AG09309 (cell line): ENCODE measurements around the gene BDH1.
A peak's percentile ranks its signal among the peaks of the same experiment; 100 is the strongest.

Source experiments
- DNase-seq: peaks from one replicate; pipeline ENCODE4 v3.0.0-alpha.2; 2010; ENCODE audit warnings: low read depth
- H3K4me3 ChIP-seq: 2 replicates; pipeline ENCODE4 v1.5.1; 2011; ENCODE audit warnings: mild to moderate bottlenecking, low read depth, low read length, moderate library complexity; ENCODE audit not compliant: control insufficient read depth
- CTCF ChIP-seq: IDR thresholded peaks from 2 replicates; pipeline ENCODE4 v1.5.1; 2011; ENCODE audit warnings: mild to moderate bottlenecking, low read depth, low read length, inconsistent platforms; ENCODE audit not compliant: insufficient read depth, control insufficient read depth; ENCODE audit errors: missing control alignments

Gene BDH1

DNA sequence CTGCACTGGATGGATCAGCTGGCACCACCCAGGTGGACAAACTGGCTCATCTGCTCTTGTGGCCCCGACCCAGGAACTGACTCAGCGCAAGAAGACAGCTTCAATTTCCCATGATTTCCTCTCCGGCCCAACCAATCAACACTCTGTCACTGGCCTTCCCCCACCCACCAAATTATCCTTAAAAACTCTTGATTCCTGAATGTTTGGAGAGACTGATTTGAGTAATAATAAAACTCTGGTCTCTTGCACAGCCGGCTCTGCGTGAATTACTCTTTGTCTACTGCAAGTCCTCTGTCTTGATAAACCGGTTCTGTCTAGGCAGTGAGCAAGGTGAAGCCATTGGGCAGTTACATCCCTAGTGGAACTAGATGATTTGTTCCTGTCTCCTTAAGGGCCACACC lies 16.1 kb downstream of the BDH1 start:
- DNase-seq = no peak
- H3K4me3 ChIP-seq = no peak overlapping the region
- no peak for TF ChIP-seq CTCF

DNA sequence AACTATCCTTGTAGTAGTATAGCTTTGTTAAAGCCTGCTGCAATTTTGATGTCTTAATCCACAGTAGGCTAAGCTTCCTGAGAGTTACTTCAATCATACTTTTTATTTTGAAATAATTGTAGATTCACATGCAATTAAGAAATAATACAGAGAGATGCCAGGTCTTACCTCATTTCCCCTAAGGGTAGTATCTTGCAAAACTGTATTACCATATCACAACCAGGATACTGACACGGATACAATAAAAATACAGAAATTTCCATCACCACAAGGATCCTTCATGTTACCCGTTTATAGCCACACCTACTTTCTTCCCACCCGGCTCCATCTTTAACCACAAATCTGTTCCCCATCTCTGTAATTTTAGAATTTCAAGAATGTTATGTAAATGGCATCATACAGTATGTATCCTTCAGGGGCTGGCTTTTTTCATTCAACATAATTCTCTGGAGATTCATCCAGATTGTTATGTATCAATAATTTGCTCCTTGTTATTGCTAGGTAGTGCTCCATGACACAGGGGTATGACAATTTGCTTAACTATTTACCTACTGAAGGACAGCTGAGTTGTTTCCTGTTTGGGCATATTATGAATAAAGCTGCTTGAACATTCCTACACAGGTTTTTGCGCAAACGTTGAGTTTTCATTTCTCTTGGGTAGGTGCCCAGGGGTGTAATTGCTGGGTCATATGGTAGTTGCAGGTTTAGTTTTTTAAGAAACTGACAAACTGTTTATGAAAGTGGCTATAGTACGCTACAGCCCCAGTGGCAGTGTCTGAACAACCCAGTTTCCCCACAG lies 21.6 kb downstream of the BDH1 start:
- no peak for TF ChIP-seq CTCF
- H3K4me3 ChIP-seq = no peak overlapping the region
- peak; percentile 57 for DNase-seq

- no peak for TF ChIP-seq CTCF
- H3K4me3 ChIP-seq = no peak overlapping the region
- DNase-seq = no peak
Observed at GRCh38 chr3:197533396-197533795, 22.4 kb downstream of the BDH1 start.

- DNase-seq = no peak
- no peak for TF ChIP-seq CTCF
- no peak overlapping the region for H3K4me3 ChIP-seq
Observed at GRCh38 chr3:197532388-197532787, 23.4 kb downstream of the BDH1 start.

DNA sequence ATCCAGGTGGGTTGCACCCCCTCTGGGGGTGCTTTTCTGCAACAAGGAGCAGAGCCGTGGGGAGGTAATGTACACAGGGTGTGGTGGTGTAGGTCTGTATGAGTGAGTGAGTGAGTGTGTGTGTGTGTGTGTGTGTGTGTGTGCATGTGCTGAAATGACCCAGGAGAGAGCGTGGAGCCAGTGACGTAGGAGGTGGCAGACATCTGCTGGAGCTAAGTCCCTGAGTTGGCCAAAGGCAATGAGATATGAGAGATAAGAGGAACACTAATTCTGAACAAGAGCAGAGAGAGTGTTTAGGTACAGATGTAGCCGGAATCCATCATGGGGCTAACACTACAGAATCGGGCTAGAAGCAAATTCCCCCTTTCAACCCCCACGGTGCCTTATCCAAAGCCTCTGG lies 27.6 kb downstream of the BDH1 start:
- no peak for TF ChIP-seq CTCF
- no peak overlapping the region for H3K4me3 ChIP-seq
- DNase-seq = no peak

DNA sequence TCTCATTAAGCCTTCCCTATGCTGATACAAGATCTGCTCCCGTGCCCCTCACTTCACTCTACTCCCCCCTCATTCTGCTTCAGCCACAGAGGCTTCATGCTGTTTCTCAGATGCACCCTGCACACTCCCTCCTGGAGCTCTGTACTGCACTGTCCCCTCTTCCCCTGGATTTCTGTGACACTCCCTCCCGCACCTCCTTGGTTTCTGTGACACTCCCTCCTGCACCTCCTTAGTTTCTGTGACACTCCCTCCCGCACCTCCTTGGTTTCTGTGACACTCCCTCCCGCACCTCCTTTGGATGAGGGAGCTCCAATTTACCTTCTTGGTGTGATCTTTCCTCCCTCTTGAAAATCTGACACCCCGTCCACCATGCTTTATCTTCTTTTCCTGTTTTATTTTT lies 28.2 kb downstream of the BDH1 start:
- H3K4me3 ChIP-seq = no peak overlapping the region
- DNase-seq = no peak
- TF ChIP-seq CTCF = no peak

- no peak for DNase-seq
- peak; percentile 35 for TF ChIP-seq CTCF
- H3K4me3 ChIP-seq = no peak overlapping the region
Observed at GRCh38 chr3:197525706-197526105, 30.1 kb downstream of the BDH1 start.
